Measurements from ENCODE around the gene MCF2L. TPM values are rescaled to one million over a fixed set of nuclear protein-coding genes. Genes with fewer than 3 reads are reported as not detected.

Gene MCF2L
- total RNA-seq, 4 donors from 2014 or later = 10.2 to 25.4 (median 16.9) TPM

GRCh38 chr13:112960706-112961105 lies 8.3 kb upstream of the MCF2L start:
- peak overlapping the region in 1 of 4 donors; percentile 71 for H3K27ac ChIP-seq
- H3K9me3 ChIP-seq = no peaks in the 10 kb centered on the region
- peaks cover 0 to 10% (median 0%) of the 10 kb centered on the region in 3 donors for H3K4me1 ChIP-seq
- WGBS, 2 donors = 67 to 79% methylated on average over 1 to 7 of the region's 7 CpGs
- TF ChIP-seq, protein P1, sequence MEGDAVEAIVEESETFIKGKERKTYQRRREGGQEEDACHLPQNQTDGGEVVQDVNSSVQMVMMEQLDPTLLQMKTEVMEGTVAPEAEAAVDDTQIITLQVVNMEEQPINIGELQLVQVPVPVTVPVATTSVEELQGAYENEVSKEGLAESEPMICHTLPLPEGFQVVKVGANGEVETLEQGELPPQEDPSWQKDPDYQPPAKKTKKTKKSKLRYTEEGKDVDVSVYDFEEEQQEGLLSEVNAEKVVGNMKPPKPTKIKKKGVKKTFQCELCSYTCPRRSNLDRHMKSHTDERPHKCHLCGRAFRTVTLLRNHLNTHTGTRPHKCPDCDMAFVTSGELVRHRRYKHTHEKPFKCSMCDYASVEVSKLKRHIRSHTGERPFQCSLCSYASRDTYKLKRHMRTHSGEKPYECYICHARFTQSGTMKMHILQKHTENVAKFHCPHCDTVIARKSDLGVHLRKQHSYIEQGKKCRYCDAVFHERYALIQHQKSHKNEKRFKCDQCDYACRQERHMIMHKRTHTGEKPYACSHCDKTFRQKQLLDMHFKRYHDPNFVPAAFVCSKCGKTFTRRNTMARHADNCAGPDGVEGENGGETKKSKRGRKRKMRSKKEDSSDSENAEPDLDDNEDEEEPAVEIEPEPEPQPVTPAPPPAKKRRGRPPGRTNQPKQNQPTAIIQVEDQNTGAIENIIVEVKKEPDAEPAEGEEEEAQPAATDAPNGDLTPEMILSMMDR (IDR thresholded peaks at IDR 0.05) = no peak
- TF ChIP-seq POLR2A (IDR thresholded peaks at IDR 0.05) = no peak
- intact Hi-C loops (cut with DNase I) = no loop called here
- no peaks in the 10 kb centered on the region for H3K36me3 ChIP-seq
- no peak overlapping the region for H3K4me3 ChIP-seq
- no peak for DNase-seq
- H3K27me3 ChIP-seq = peaks cover 0 to 20% (median 0%) of the 10 kb centered on the region in 4 donors

GRCh38 chr13:112961457-112962369 lies 7.3 kb upstream of the MCF2L start:
- H3K4me3 ChIP-seq = no peak overlapping the region
- H3K27me3 ChIP-seq = peaks cover 0 to 24% (median 0%) of the 10 kb centered on the region in 4 donors
- no peaks in the 10 kb centered on the region for H3K9me3 ChIP-seq
- intact Hi-C loops (cut with DNase I) = no loop called here
- TF ChIP-seq, protein P1 (IDR thresholded peaks at IDR 0.05) = no peak
- no peak for TF ChIP-seq POLR2A (IDR thresholded peaks at IDR 0.05)
- WGBS, 2 donors = 73 to 75% methylated on average over 16 to 18 of the region's 21 CpGs
- H3K27ac ChIP-seq = no peak overlapping the region
- no peak for DNase-seq
- H3K4me1 ChIP-seq = peaks cover 0 to 10% (median 0%) of the 10 kb centered on the region in 3 donors
- no peaks in the 10 kb centered on the region for H3K36me3 ChIP-seq

- no peak for TF ChIP-seq POLR2A (IDR thresholded peaks at IDR 0.05)
- TF ChIP-seq, protein P1 (IDR thresholded peaks at IDR 0.05) = no peak
- Histone ChIP-seq H3K4me3 (no peak overlapping the region), H3K27me3 (peaks cover 0 to 29% (median 0%) of the 10 kb centered on the region in 4 donors), H3K36me3 (no peaks in the 10 kb centered on the region), H3K9me3 (no peaks in the 10 kb centered on the region), H3K4me1 (peaks cover 0 to 10% (median 0%) of the 10 kb centered on the region in 3 donors), H3K27ac (no peak overlapping the region)
- DNase-seq = no peak
- 58 to 73% methylated on average over 3 to 7 of the region's 9 CpGs for WGBS, 2 donors
- intact Hi-C loops (cut with DNase I) = no loop called here
Observed at GRCh38 chr13:112962396-112962795, 6.6 kb upstream of the MCF2L start.

DNA sequence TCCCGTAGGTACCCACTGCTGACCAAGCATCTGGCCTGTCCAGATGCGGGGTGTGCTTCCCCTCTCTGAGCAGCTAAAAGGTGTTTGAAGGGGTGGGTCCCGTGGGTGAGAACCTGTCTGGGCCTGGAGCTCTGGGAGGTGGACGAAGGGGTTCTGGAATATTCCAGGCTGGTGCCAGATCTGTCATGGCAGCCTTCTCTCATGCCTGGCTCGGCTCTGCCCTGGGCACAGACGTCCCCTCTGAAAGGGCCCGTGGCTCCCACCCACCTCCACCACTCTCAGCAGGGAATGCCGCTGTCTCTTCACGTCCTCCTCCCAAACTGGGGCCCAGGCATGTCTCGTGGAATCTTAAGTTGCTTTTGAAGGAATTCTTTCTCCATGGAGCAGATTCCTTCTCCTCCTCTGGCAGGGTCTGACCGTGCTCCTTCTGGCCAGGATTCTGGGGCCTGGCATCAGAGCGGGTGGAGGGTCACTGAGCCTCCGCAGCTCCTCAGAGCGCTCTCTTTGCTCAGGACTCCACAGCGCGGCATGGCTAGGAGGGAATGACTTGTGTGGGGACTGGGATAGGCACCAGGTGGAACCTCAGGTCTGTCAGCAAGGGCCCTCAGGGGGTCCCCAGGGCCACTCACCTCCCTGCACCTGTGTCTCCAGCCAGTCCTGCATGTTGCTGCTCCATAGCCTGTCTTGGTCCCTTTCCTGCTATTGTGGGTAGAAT lies 5.9 kb upstream of the MCF2L start:
- 68 to 73% methylated on average over 5 to 8 of the region's 16 CpGs for WGBS, 2 donors
- no peak overlapping the region for H3K27ac ChIP-seq
- no peaks in the 10 kb centered on the region for H3K36me3 ChIP-seq
- no peaks in the 10 kb centered on the region for H3K9me3 ChIP-seq
- H3K4me3 ChIP-seq = no peak overlapping the region
- peaks cover 0 to 12% (median 0%) of the 10 kb centered on the region in 3 donors for H3K4me1 ChIP-seq
- no peak for DNase-seq
- TF ChIP-seq, protein P1 (IDR thresholded peaks at IDR 0.05) = no peak
- no peak for TF ChIP-seq POLR2A (IDR thresholded peaks at IDR 0.05)
- intact Hi-C loops (cut with DNase I) = no loop called here
- peaks cover 0 to 32% (median 0%) of the 10 kb centered on the region in 4 donors for H3K27me3 ChIP-seq

DNA sequence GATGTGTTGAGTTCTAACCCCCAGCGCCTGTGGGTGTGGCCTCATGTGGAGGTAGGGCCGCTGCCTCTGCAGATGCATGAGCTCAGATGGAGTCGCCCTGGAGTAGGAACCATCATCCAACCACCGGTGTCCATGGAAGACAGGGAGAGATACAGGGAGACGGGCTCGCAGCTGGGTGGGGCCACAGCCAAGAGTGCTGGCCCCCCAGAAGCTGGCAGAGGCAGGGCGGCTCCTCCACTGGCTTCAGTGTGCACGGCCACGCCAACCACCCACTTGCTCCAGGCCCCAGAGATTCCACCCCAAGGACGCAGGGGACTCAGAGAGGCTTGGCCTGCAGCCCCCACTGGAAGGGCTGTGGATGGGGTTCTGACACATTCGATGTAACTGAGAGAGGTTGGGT lies 5.4 kb upstream of the MCF2L start:
- no CpG with 5 or more reads among the region's 11 CpGs for WGBS, 2 donors

More for the DNA sequence above, 5.4 kb upstream of the MCF2L start:
- intact Hi-C loops (cut with DNase I) = no loop called here
- DNase-seq = no peak
- Histone ChIP-seq H3K36me3 (no peaks in the 10 kb centered on the region), H3K4me3 (no peak overlapping the region), H3K27ac (no peak overlapping the region), H3K4me1 (peaks cover 0 to 13% (median 4%) of the 10 kb centered on the region in 3 donors), H3K27me3 (peaks cover 0 to 36% (median 0%) of the 10 kb centered on the region in 4 donors), H3K9me3 (no peaks in the 10 kb centered on the region)
- TF ChIP-seq, protein P1 (IDR thresholded peaks at IDR 0.05) = no peak
- TF ChIP-seq POLR2A (IDR thresholded peaks at IDR 0.05) = no peak
